Measurements from ENCODE around the gene ATG9A. TPM values are rescaled to one million over a fixed set of nuclear protein-coding genes. Genes with fewer than 3 reads are reported as not detected.
A peak's percentile ranks its signal among the peaks of the same experiment; 100 is the strongest.
"Not testable (repeated sequence)": the region's sequence is repeated elsewhere in the genome, so short reads cannot be mapped to it uniquely, and the experiment has no call there.

The ATG9A gene
- total RNA-seq, 1 donor from 2014 or later, result 40.6 TPM

GRCh38 chr2:219268294-219268693 lies 38.9 kb upstream of the ATG9A start:
- Mint-ChIP-seq H3K36me3 (no peaks in the 10 kb centered on the region), H3K9me3 (no peaks in the 10 kb centered on the region), H3K4me3 (no peak overlapping the region), H3K4me1 (peaks cover 6% of the 10 kb centered on the region), H3K27me3 (ENCODE audit: low read depth) (peaks cover 12% of the 10 kb centered on the region), H3K27ac (no peak overlapping the region)
- DNase-seq (ENCODE audit: low spot score in 2 of 2, unreplicated experiment in 2 of 2), result no peak
- no peak for TF ChIP-seq CTCF (IDR thresholded peaks at IDR 0.05; ENCODE audit: unreplicated experiment)

- Mint-ChIP-seq H3K27me3 (ENCODE audit: low read depth) (peaks cover 21% of the 10 kb centered on the region), H3K4me1 (peaks cover 6% of the 10 kb centered on the region)
- no peak for DNase-seq (ENCODE audit: low spot score in 2 of 2, unreplicated experiment in 2 of 2)
These were observed 37.5 kb upstream of the ATG9A start for GRCh38 chr2:219266886-219267285.

GRCh38 chr2:219266232-219266631 lies 36.8 kb upstream of the ATG9A start:
- TF ChIP-seq CTCF (IDR thresholded peaks at IDR 0.05; ENCODE audit: unreplicated experiment), result no peak
- no peak overlapping the region for H3K27ac Mint-ChIP-seq
- peaks cover 6% of the 10 kb centered on the region for H3K4me1 Mint-ChIP-seq
- no peaks in the 10 kb centered on the region for H3K9me3 Mint-ChIP-seq
- H3K36me3 Mint-ChIP-seq, result no peaks in the 10 kb centered on the region
- H3K27me3 Mint-ChIP-seq (ENCODE audit: low read depth), result peaks cover 26% of the 10 kb centered on the region
- no peak for DNase-seq (ENCODE audit: low spot score in 2 of 2, unreplicated experiment in 2 of 2)
- H3K4me3 Mint-ChIP-seq, result no peak overlapping the region

More at GRCh38 chr2:219266886-219267285, 37.5 kb upstream of the ATG9A start:
- Mint-ChIP-seq H3K9me3 (no peaks in the 10 kb centered on the region), H3K36me3 (no peaks in the 10 kb centered on the region), H3K4me3 (no peak overlapping the region), H3K27ac (no peak overlapping the region)
- no peak for TF ChIP-seq CTCF (IDR thresholded peaks at IDR 0.05; ENCODE audit: unreplicated experiment)

GRCh38 chr2:219261024-219261855 lies 31.8 kb upstream of the ATG9A start:
- TF ChIP-seq CTCF (IDR thresholded peaks at IDR 0.05; ENCODE audit: unreplicated experiment), result no peak
- no peak overlapping the region for H3K4me3 Mint-ChIP-seq
- H3K4me1 Mint-ChIP-seq, result no peaks in the 10 kb centered on the region
- H3K36me3 Mint-ChIP-seq, result no peaks in the 10 kb centered on the region
- DNase-seq (ENCODE audit: low spot score in 2 of 2, unreplicated experiment in 2 of 2), result no peak
- no peaks in the 10 kb centered on the region for H3K9me3 Mint-ChIP-seq
- no peak overlapping the region for H3K27ac Mint-ChIP-seq
- peaks cover 51% of the 10 kb centered on the region for H3K27me3 Mint-ChIP-seq (ENCODE audit: low read depth)

GRCh38 chr2:219258942-219259341 lies 29.5 kb upstream of the ATG9A start:
- not testable (repeated sequence) for H3K9me3 Mint-ChIP-seq; H3K4me1 Mint-ChIP-seq; DNase-seq (ENCODE audit: low spot score in 2 of 2, unreplicated experiment in 2 of 2); H3K27ac Mint-ChIP-seq; H3K36me3 Mint-ChIP-seq; H3K4me3 Mint-ChIP-seq
- H3K27me3 Mint-ChIP-seq (ENCODE audit: low read depth), result peaks cover 72% of the 10 kb centered on the region

- Mint-ChIP-seq H3K27me3 (ENCODE audit: low read depth) (peaks cover 80% of the 10 kb centered on the region), H3K9me3 (no peaks in the 10 kb centered on the region), H3K4me1 (peaks cover 17% of the 10 kb centered on the region), H3K36me3 (no peaks in the 10 kb centered on the region), H3K27ac (no peak overlapping the region), H3K4me3 (peak overlapping the region; percentile 50)
- no peak for TF ChIP-seq CTCF (IDR thresholded peaks at IDR 0.05; ENCODE audit: unreplicated experiment)
- no peak for DNase-seq (ENCODE audit: low spot score in 2 of 2, unreplicated experiment in 2 of 2)
These were observed 25.3 kb upstream of the ATG9A start for GRCh38 chr2:219254590-219255201.
